OCI-LY1 (cell line): ENCODE results near the gene MYH7B.

Experiments used
- H2AFZ ChIP-seq: fragments of 200-600 bp; sonication (generic), shearing (Covaris generic); 2 replicates; pipeline ENCODE4 v1.6.0; 2014; ENCODE audit warnings: antibody characterized with exemption, mild to moderate bottlenecking, low read length
- H3F3A ChIP-seq: fragments of 200-600 bp; sonication (generic), shearing (Covaris generic); 2 replicates; pipeline ENCODE4 v1.6.0; 2014; ENCODE audit warnings: mild to moderate bottlenecking, antibody characterized with exemption, low read length, moderate library complexity; ENCODE audit not compliant: insufficient read depth
- H3K27ac ChIP-seq: fragments of 200-600 bp; sonication (generic); 2 replicates; pipeline ENCODE4 v1.5.1; 2014; ENCODE audit warnings: low read length, mixed run types, mild to moderate bottlenecking, low read depth; ENCODE audit not compliant: poor library complexity, severe bottlenecking
- H3K27me3 ChIP-seq: fragments of 200-600 bp; sonication (generic); 2 replicates; pipeline ENCODE4 v1.6.0; 2014; ENCODE audit warnings: antibody characterized with exemption, mild to moderate bottlenecking, low read length, moderate library complexity; ENCODE audit not compliant: insufficient read depth
- H3K36me3 ChIP-seq: fragments of 200-600 bp; sonication (generic); 2 replicates; pipeline ENCODE4 v1.6.1; 2014; ENCODE audit warnings: mild to moderate bottlenecking, antibody characterized with exemption, low read length, moderate library complexity, mixed read lengths; ENCODE audit not compliant: insufficient read depth
- H3K4me1 ChIP-seq: fragments of 200-600 bp; sonication (generic); 2 replicates; pipeline ENCODE4 v1.5.1; 2014; ENCODE audit warnings: mild to moderate bottlenecking, low read length, moderate library complexity; ENCODE audit not compliant: insufficient read depth, severe bottlenecking
- H3K4me2 ChIP-seq: fragments of 200-600 bp; sonication (generic), shearing (Covaris generic); 2 replicates; pipeline ENCODE4 v1.6.1; 2014; ENCODE audit warnings: low read length
- H3K4me3 ChIP-seq: fragments of 200-600 bp; sonication (generic); 2 replicates; pipeline ENCODE4 v1.5.1; 2014; ENCODE audit warnings: low read length, low read depth, mild to moderate bottlenecking, mixed read lengths; ENCODE audit not compliant: poor library complexity, severe bottlenecking
- H3K79me2 ChIP-seq: fragments of 200-600 bp; shearing (Covaris generic); 2 replicates; pipeline ENCODE4 v1.6.1; 2016; ENCODE audit warnings: mixed run types, low read length, mixed read lengths; ENCODE audit not compliant: insufficient read depth
- H3K9ac ChIP-seq: fragments of 200-600 bp; sonication (generic), shearing (Covaris generic); 2 replicates; pipeline ENCODE4 v1.6.1; 2014; ENCODE audit warnings: mild to moderate bottlenecking, low read length, mixed read lengths
- H3K9me2 ChIP-seq: fragments of 200-600 bp; sonication (generic), shearing (Covaris generic); 2 replicates; pipeline ENCODE4 v1.6.1; 2014; ENCODE audit warnings: low read depth, mild to moderate bottlenecking, low read length, mixed read lengths
- H3K9me3 ChIP-seq: fragments of 200-600 bp; shearing (Covaris generic); 2 replicates; pipeline ENCODE4 v1.6.1; 2014; ENCODE audit warnings: low read length, mixed read lengths
- H4K20me1 ChIP-seq: fragments of 200-600 bp; sonication (generic), shearing (Covaris generic); 2 replicates; pipeline ENCODE4 v1.6.0; 2016; ENCODE audit warnings: mild to moderate bottlenecking, low read length; ENCODE audit not compliant: insufficient read depth
- CTCF ChIP-seq: fragments of 200-600 bp; sonication (generic), shearing (Covaris generic); IDR thresholded peaks from 2 replicates; pipeline ENCODE4 v1.5.1; 2017; ENCODE audit warnings: mild to moderate bottlenecking, antibody characterized with exemption, low read length, moderate library complexity, mixed read lengths
- EZH2 ChIP-seq: fragments of 200-600 bp; sonication (generic), shearing (Covaris generic); IDR thresholded peaks from 2 replicates; pipeline ENCODE4 v1.8.0; 2017; ENCODE audit warnings: borderline replicate concordance, mixed run types, mild to moderate bottlenecking, antibody characterized with exemption, low read length, moderate library complexity, mixed read lengths

MYH7B gene

GRCh38 chr20:34956751-34957472, 1.2 kb downstream of the MYH7B start:
- H3K36me3 ChIP-seq = no peaks in the 10 kb centered on the region; the same call in 1 of the 2 replicates
- peaks cover 8% of the 10 kb centered on the region for H3K9me3 ChIP-seq
- no peaks in the 10 kb centered on the region for H4K20me1 ChIP-seq
- H2AFZ ChIP-seq = no peak overlapping the region
- no peak overlapping the region for H3K4me3 ChIP-seq
- no peak overlapping the region for H3K9ac ChIP-seq
- H3K9me2 ChIP-seq = no peaks in the 10 kb centered on the region
- H3K4me1 ChIP-seq = peaks cover 17% of the 10 kb centered on the region
- H3K27me3 ChIP-seq = no peaks in the 10 kb centered on the region
- no peak overlapping the region for H3K27ac ChIP-seq
- no peaks in the 10 kb centered on the region for H3F3A ChIP-seq
- no peak overlapping the region for H3K4me2 ChIP-seq
- TF ChIP-seq EZH2 (no peak), CTCF (no peak)
- no peaks in the 10 kb centered on the region for H3K79me2 ChIP-seq

GRCh38 chr20:34964486-34964885, 8.8 kb downstream of the MYH7B start:
- no peak overlapping the region for H3K4me3 ChIP-seq
- no peaks in the 10 kb centered on the region for H3K4me1 ChIP-seq
- H3F3A ChIP-seq = no peaks in the 10 kb centered on the region
- H3K4me2 ChIP-seq = no peak overlapping the region
- H3K27ac ChIP-seq = no peak overlapping the region
- H3K79me2 ChIP-seq = no peaks in the 10 kb centered on the region
- H3K9me3 ChIP-seq = no peaks in the 10 kb centered on the region
- TF ChIP-seq EZH2 = no peak
- H3K36me3 ChIP-seq = no peaks in the 10 kb centered on the region
- no peak overlapping the region for H2AFZ ChIP-seq
- H3K9ac ChIP-seq = no peak overlapping the region
- H3K27me3 ChIP-seq = no peaks in the 10 kb centered on the region; the same call in 1 of the 2 replicates
- no peaks in the 10 kb centered on the region for H3K9me2 ChIP-seq
- no peaks in the 10 kb centered on the region for H4K20me1 ChIP-seq

- H3K9ac ChIP-seq = no peak overlapping the region
Measured at GRCh38 chr20:34965051-34965450, 9.4 kb downstream of the MYH7B start.

More at GRCh38 chr20:34965051-34965450, 9.4 kb downstream of the MYH7B start:
- TF ChIP-seq CTCF (no peak), EZH2 (no peak)
- H3K79me2 ChIP-seq = no peaks in the 10 kb centered on the region
- H3K27me3 ChIP-seq = no peaks in the 10 kb centered on the region; the same call in 1 of the 2 replicates
- H3K4me2 ChIP-seq = no peak overlapping the region
- H3F3A ChIP-seq = no peaks in the 10 kb centered on the region
- no peaks in the 10 kb centered on the region for H3K36me3 ChIP-seq
- H3K9me3 ChIP-seq = no peaks in the 10 kb centered on the region
- no peaks in the 10 kb centered on the region for H3K9me2 ChIP-seq
- no peak overlapping the region for H2AFZ ChIP-seq
- H4K20me1 ChIP-seq = no peaks in the 10 kb centered on the region
- no peak overlapping the region for H3K27ac ChIP-seq
- no peak overlapping the region for H3K4me3 ChIP-seq
- H3K4me1 ChIP-seq = no peaks in the 10 kb centered on the region
